ENCODE data around the gene PNMA6E. TPM values are rescaled to one million over a fixed set of nuclear protein-coding genes. Genes with fewer than 3 reads are reported as not detected.

The PNMA6E gene
- total RNA-seq, 2 donors from 2014 or later: 6.9 TPM; not detected in 1

- no peak overlapping the region for H3K4me3 ChIP-seq
- no peaks in the 10 kb centered on the region for H3K36me3 ChIP-seq
- H3K27ac ChIP-seq: no peak overlapping the region
- intact Hi-C loops (cut with DNase I): no loop called here
- no peak for TF ChIP-seq POLR2AphosphoS5 (IDR thresholded peaks at IDR 0.05)
- TF ChIP-seq POLR2A (IDR thresholded peaks at IDR 0.05): no peak
- TF ChIP-seq CTCF (IDR thresholded peaks at IDR 0.05): no peak
- no peak for DNase-seq (ENCODE audit: low spot score)
- H3K4me1 ChIP-seq (replicated peaks): no peaks in the 10 kb centered on the region
- no peaks in the 10 kb centered on the region for H3K27me3 ChIP-seq (replicated peaks; ENCODE audit: insufficient read depth)
- H3K9me3 ChIP-seq: no peaks in the 10 kb centered on the region
- 97% methylated on average over 3 of the region's 5 CpGs for WGBS
Measured at GRCh38 chrX:153442463-153442862, 41.3 kb upstream of the PNMA6E start.

GRCh38 chrX:153441981-153442380, 40.8 kb upstream of the PNMA6E start:
- no peak for DNase-seq (ENCODE audit: low spot score)
- intact Hi-C loops (cut with DNase I): no loop called here
- no peak overlapping the region for H3K4me3 ChIP-seq
- TF ChIP-seq POLR2AphosphoS5 (IDR thresholded peaks at IDR 0.05) (no peak), POLR2A (IDR thresholded peaks at IDR 0.05) (no peak), CTCF (IDR thresholded peaks at IDR 0.05) (no peak)
- no peaks in the 10 kb centered on the region for H3K9me3 ChIP-seq
- H3K27me3 ChIP-seq (replicated peaks; ENCODE audit: insufficient read depth): no peaks in the 10 kb centered on the region
- H3K4me1 ChIP-seq (replicated peaks): no peaks in the 10 kb centered on the region
- WGBS: 0% methylated on average over 1 of the region's 9 CpGs
- H3K36me3 ChIP-seq: no peaks in the 10 kb centered on the region
- no peak overlapping the region for H3K27ac ChIP-seq

- Histone ChIP-seq H3K4me1 (replicated peaks) (no peaks in the 10 kb centered on the region), H3K27ac (no peak overlapping the region), H3K9me3 (no peaks in the 10 kb centered on the region), H3K27me3 (replicated peaks; ENCODE audit: insufficient read depth) (no peaks in the 10 kb centered on the region), H3K36me3 (no peaks in the 10 kb centered on the region), H3K4me3 (no peak overlapping the region)
- intact Hi-C loops (cut with DNase I): no loop called here
- TF ChIP-seq POLR2AphosphoS5 (IDR thresholded peaks at IDR 0.05): no peak
- TF ChIP-seq POLR2A (IDR thresholded peaks at IDR 0.05): no peak
- TF ChIP-seq CTCF (IDR thresholded peaks at IDR 0.05): no peak
- 30% methylated on average over 7 of the region's 7 CpGs for WGBS
- DNase-seq (ENCODE audit: low spot score): no peak
Measured at GRCh38 chrX:153441296-153441695, 40.1 kb upstream of the PNMA6E start.

GRCh38 chrX:153440556-153441135, 39.5 kb upstream of the PNMA6E start:
- DNase-seq (ENCODE audit: low spot score): no peak
- Histone ChIP-seq H3K36me3 (no peaks in the 10 kb centered on the region), H3K4me3 (no peak overlapping the region), H3K27me3 (replicated peaks; ENCODE audit: insufficient read depth) (no peaks in the 10 kb centered on the region), H3K4me1 (replicated peaks) (no peaks in the 10 kb centered on the region), H3K9me3 (no peaks in the 10 kb centered on the region), H3K27ac (no peak overlapping the region)
- no peak for TF ChIP-seq CTCF (IDR thresholded peaks at IDR 0.05)
- TF ChIP-seq POLR2AphosphoS5 (IDR thresholded peaks at IDR 0.05): no peak
- no peak for TF ChIP-seq POLR2A (IDR thresholded peaks at IDR 0.05)
- 84% methylated on average over 7 of the region's 13 CpGs for whole genome bisulfite sequencing
- intact Hi-C loops (cut with DNase I): no loop called here

GRCh38 chrX:153439977-153440376, 38.8 kb upstream of the PNMA6E start:
- WGBS: 91% methylated on average over 4 of the region's 4 CpGs
- no peaks in the 10 kb centered on the region for H3K9me3 ChIP-seq
- DNase-seq (ENCODE audit: low spot score): no peak
- TF ChIP-seq CTCF (IDR thresholded peaks at IDR 0.05) (no peak), POLR2AphosphoS5 (IDR thresholded peaks at IDR 0.05) (no peak), POLR2A (IDR thresholded peaks at IDR 0.05) (no peak)
- H3K27me3 ChIP-seq (replicated peaks; ENCODE audit: insufficient read depth): no peaks in the 10 kb centered on the region
- intact Hi-C loops (cut with DNase I): no loop called here
- H3K4me1 ChIP-seq (replicated peaks): no peaks in the 10 kb centered on the region
- no peak overlapping the region for H3K27ac ChIP-seq
- H3K36me3 ChIP-seq: no peaks in the 10 kb centered on the region
- H3K4me3 ChIP-seq: no peak overlapping the region

All from prostate gland (tissue), 2 donors.